Upper lobe of left lung (tissue), 4 donors: Measurements from ENCODE around the gene CD247.

Experiments used
- EP300 ChIP-seq, 4 donors: sonication (generic); formaldehyde crosslinking; IDR thresholded peaks; one replicate each; pipeline ENCODE4 v1.5.1; 2017; ENCODE audit warnings: antibody characterized with exemption in 4 of 4, control low read depth in 2 of 4
- POLR2AphosphoS5 ChIP-seq, 2 donors: sonication (generic); formaldehyde crosslinking; IDR thresholded peaks; one replicate each; pipeline ENCODE4 v1.5.1; 2017; ENCODE audit warnings: antibody characterized with exemption in 2 of 2
- TF ChIP-seq, protein P1 (sequence below), 6 experiments: fragments of 450-650 bp in 4 of 6; fragments of 200-600 bp in 2 of 6; sonication (generic) in 2 of 6; IDR thresholded peaks; one replicate each; pipeline ENCODE4 v1.5.1; 2016 to 2019; ENCODE audit warnings: antibody characterized with exemption in 6 of 6

- TF ChIP-seq EP300 (IDR thresholded peaks at IDR 0.05) (no peak), POLR2AphosphoS5 (IDR thresholded peaks at IDR 0.05) (no peak)
- TF ChIP-seq, protein P1, sequence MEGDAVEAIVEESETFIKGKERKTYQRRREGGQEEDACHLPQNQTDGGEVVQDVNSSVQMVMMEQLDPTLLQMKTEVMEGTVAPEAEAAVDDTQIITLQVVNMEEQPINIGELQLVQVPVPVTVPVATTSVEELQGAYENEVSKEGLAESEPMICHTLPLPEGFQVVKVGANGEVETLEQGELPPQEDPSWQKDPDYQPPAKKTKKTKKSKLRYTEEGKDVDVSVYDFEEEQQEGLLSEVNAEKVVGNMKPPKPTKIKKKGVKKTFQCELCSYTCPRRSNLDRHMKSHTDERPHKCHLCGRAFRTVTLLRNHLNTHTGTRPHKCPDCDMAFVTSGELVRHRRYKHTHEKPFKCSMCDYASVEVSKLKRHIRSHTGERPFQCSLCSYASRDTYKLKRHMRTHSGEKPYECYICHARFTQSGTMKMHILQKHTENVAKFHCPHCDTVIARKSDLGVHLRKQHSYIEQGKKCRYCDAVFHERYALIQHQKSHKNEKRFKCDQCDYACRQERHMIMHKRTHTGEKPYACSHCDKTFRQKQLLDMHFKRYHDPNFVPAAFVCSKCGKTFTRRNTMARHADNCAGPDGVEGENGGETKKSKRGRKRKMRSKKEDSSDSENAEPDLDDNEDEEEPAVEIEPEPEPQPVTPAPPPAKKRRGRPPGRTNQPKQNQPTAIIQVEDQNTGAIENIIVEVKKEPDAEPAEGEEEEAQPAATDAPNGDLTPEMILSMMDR (IDR thresholded peaks at IDR 0.05): no peak
These were observed 28.6 kb upstream of the CD247 start for GRCh38 chr1:167546935-167547334.
